ENCODE results near the gene CACNA2D4.
"Not testable (repeated sequence)": the region's sequence is repeated elsewhere in the genome, so short reads cannot be mapped to it uniquely, and the experiment has no call there.

Gene CACNA2D4, protein sequence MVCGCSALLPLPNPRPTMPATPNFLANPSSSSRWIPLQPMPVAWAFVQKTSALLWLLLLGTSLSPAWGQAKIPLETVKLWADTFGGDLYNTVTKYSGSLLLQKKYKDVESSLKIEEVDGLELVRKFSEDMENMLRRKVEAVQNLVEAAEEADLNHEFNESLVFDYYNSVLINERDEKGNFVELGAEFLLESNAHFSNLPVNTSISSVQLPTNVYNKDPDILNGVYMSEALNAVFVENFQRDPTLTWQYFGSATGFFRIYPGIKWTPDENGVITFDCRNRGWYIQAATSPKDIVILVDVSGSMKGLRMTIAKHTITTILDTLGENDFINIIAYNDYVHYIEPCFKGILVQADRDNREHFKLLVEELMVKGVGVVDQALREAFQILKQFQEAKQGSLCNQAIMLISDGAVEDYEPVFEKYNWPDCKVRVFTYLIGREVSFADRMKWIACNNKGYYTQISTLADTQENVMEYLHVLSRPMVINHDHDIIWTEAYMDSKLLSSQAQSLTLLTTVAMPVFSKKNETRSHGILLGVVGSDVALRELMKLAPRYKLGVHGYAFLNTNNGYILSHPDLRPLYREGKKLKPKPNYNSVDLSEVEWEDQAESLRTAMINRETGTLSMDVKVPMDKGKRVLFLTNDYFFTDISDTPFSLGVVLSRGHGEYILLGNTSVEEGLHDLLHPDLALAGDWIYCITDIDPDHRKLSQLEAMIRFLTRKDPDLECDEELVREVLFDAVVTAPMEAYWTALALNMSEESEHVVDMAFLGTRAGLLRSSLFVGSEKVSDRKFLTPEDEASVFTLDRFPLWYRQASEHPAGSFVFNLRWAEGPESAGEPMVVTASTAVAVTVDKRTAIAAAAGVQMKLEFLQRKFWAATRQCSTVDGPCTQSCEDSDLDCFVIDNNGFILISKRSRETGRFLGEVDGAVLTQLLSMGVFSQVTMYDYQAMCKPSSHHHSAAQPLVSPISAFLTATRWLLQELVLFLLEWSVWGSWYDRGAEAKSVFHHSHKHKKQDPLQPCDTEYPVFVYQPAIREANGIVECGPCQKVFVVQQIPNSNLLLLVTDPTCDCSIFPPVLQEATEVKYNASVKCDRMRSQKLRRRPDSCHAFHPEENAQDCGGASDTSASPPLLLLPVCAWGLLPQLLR

DNA sequence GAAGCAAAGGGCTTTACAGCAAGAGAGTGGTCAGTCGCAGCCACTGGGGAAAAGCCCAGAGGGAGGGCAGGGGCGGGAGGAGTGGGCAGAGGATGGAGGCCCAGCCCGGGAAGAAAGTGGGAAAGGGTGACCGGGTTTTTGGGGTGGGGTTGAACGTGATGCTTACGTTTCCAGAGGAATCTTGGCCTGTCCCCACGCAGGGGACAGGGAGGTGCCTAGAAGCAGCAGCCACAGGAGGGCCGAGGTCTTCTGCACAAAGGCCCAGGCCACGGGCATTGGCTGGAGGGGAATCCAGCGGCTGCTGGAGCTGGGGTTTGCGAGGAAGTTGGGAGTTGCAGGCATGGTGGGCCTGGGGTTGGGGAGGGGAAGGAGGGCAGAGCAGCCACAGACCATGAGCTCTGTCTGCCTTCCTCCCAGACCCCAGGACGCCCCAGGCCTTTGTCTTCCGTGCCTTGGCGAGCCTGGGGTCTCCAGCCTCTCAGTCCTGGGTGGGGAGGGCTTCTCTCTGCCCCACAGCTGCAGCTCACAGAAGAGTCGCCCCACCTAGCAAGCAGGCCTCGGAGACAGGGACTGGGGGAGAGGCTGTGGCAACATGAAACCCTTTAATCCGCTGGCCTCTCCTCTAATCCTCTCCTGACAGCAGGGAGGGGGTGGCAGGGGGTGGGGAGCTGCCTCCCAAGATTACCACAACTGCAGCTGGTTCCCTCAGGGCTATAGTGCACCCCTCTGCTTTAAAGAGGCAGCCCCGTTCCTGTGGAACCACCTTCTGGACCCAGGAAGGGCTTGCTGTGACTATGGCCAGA lies at the start of gene CACNA2D4:
Gene CACNA2D4 (minus strand): TSS at position 572 of the 803 bp plus-strand sequence. CDS start 179 bp downstream, at position 393.
- no peak for DNase-seq

DNA sequence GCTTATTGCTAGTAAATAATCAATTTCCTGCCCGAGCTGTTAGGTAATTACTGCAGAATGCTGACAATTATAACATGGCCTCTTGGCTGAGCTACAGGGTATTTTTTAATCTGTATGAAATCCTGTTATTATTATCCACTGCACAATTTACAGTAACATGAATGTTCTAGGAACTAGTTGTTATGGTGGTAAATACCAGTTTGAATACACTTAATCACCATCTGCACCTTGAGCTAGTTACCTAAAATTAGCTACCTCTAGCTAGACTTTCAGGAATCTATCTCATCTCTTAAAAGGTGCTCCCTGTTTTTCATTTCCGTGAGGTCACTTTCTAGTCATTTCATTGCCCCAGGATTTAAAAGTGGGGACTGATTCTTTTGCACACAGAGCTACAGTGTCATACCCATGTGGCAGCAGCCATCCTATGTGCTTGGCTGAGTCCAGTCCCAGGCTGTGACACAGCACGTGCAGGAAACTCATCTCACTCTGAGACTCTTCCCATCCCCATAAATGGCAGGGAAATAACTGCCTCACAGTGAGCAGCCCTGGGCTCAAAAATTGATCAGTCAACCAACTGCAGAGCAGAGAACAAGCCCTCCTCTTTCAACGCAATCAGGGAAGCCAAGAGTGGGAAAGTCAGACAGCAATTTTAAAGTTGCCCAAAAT lies 48.2 kb upstream of the CACNA2D4 start:
- no peak for DNase-seq

DNA sequence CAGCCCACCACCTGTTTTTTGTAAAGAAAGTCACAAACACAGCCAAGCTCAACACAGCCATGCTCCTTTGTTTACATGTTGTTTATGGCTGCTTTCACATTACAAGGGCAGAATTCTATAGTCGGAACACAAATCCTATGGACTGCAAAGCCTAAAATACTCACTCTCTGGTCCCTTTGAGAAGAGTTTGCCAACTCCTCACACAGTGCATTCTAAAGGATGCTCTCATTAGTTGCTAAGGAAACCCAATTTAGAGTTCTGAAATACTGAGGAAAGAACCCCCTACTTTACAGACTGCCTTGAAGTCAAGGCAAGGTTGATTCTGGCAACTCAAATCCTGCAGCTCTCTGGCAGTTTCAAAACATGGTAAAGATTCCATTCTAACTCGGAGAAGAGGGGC lies 47.5 kb upstream of the CACNA2D4 start:
- no peak for DNase-seq

DNA sequence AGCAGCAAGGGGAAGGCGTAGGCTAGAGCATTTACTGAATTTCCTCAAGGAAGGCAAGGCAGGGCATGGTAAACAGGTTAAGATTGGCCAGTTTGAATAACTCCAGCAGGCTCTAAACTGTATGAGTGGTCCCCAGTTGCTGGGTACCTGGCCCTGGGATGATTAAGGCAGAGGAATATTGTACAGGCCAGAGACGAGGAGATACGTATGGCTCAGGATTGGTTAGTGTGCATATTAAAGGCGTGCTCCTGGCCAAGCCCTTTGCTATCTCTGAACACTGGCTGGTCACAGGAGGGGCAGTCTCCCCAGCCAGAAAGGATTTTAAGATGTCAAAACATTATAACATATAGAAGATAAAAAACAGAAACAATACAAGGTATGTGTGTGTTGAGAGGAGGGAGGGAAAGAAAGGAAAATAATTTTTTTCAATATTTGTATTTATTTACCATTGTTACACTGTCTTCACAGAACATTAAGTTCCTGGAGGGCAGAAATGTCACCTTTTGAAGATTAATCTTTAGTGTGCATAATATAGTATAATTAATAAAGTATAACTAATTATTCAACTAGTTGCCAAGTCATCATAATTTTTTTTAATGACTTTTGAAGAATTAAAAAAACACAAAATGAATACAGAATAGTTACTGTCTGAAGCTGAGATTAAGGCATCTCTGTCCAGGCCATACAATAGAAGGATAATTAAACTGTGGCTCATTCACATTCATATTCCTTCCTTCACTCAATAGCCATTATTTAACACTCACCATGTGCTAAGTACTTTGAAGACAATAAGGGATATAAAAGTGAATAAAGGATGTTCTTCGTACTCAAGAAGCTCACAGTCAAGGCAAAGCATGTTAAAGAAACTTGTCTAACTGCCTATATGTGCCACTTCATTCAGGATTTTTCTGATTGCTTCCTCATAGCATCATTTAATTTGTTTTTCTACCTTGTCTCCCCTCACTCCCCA lies 43.9 kb upstream of the CACNA2D4 start:
- no peak for DNase-seq

DNA sequence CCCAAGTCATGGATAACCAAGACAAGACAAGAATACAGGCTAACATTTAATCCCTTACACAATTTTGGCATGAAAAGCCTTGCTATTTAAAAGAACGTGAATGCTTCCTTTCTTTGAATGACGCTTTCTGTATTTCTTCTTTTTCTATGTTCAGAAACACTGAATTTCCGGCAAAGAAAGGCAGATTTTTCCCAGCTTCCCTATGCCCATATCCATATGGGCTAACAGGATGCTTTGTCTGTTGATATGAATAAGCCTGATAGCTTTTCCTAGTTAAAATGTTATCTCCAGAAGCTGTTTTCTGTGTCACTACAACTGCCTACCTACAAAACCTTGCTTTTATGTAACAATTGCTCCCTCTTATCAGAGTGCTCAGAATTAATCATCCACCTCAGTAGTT lies 38.3 kb upstream of the CACNA2D4 start:
- DNase-seq, result no peak

DNA sequence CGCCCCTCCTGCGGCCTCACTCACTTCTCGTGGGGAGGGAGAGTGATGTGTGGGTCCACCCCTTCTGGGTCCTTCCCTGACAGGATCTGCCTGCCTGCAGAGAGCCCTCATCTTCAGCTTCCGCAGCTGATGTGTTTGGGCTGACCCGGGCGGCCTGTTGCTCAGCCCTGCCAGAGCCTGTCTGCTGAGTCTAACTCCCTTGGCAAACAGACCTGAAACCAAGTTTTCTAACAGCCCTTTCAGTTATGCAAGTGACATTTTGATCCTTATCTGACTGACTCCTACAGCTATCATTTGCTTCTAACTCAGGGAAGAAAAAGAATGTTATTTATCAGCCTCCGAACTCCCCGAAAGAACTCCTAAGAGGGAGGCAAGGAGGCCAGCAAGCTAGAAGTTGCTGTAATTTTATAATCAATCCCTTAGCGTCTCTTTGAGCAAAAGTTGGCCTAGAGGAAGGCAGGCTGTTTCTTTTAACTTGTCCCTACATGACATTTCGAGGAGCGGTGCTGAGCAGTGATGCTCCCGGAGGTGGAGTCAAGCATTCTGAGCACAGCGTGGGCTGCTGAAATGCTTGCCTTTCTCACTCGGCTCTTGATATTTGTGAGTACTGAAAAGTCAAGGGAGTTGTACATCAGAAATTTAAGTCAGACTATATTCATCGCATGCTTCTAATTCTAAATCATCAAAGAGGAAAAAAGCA lies 31.5 kb upstream of the CACNA2D4 start:
- no peak for DNase-seq

DNA sequence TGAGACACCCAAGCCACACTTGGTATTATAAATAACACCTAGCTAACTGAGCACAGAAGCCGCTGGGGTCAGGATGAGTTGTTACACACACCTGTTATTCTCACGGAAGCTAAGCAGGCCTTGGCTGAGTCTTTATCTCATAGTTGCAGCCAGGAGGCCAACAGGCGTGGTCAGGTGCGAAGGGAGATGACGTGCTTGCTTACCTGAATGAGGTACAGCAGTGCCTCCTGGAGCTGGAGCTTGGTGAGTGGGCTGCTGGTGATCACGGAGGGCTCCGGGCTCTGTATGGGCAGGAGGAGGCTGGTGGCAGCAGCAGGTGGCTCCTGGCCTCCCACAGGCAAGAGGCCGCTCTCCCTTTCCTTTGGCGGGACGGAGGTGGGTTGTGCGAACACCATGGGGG lies 30.4 kb upstream of the CACNA2D4 start:
- DNase-seq, result no peak

DNA sequence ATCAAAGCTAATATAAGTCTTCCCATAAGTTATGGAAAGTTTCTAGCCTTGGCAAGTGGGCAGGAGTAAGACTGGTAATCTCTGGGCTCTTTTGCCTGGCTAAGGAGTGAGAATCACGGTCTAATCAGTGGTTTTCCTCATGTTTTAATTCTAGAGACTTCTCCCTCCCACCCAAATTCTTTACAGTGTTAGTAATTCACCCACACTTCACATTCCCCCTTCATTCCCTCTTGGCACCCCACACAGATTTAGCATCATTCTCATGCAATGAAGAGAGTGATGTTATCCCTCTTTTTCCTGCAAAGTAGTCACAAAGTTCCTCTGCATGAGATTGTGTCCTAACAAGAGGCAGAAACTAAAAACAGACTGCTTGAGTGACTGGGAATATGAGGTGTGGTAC lies 28.6 kb upstream of the CACNA2D4 start:
- no peak for DNase-seq

DNA sequence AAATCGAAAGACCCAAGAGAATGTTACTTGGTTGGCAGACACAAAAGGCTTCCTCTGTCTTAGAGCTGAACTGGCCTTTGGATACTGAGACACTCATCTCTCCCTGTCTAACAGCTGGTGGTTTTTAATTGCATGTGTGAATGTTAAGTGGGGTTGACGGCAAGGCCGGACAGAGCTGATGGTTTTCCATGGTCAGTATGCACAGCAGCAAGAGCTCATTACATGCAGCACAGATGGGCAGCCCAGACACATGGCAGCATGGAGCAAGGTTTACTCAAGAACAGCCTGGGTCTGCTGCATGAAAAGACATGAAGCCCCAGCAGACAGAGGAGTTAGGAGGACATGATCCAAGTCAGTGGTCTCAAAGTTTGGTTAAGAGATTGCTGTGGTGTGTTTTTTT lies 27.8 kb upstream of the CACNA2D4 start:
- no peak for DNase-seq

DNA sequence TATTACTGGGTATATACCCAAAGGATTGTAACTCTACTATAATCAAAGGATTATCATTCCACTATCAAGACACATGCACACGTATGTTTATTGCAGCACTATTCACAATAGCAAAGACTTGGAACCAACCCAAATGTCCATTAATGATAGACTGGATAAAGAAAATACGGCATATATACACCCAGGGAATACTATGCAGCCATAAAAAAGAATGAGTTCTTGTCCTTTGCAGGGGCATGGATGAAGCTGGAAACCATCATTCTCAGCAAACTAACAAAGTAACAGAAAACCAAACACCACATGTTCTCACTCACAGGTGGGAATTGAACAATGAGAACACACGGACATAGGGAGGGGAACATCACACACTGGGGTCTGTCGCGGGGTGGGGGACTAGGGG lies 27.1 kb upstream of the CACNA2D4 start:
- DNase-seq, result not testable (repeated sequence)

DNA sequence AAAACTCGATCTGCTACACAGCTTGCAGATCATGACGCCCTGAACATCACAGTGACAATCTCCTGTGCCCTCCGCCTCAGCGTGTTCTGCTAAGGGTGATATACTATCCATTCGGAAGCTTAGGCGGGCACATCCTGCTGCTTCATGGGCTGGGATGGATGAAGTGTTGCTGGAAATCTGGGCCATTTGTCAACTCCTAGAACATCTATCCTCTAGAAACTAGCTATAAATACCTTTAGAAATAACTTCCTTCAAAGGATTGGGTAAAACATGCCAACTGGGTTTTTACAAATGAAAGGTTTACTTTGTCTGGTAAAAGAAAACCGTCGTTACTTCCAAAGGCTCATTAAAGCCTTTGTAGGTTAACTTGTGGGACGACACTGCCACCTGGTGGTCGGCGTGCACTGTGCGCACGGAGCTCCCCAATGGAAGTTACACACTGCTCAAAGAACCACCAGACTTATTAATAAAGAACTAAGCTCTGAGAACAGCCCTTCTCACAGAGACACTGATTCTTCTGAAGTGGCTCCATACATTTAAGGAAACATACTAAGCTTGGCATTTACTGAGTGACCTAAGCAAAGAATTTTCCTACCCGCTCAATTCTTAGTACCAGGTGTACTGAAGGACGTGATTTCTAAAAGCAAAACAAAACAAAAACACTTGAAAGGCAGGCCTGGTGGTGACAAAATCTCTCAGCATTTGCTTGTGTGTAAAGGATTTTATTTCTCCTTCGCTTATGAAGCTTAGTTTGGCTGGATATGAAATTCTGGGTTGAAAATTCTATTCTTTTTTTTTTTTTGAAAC lies 21.6 kb upstream of the CACNA2D4 start:
- DNase-seq, result peak; percentile 89

DNA sequence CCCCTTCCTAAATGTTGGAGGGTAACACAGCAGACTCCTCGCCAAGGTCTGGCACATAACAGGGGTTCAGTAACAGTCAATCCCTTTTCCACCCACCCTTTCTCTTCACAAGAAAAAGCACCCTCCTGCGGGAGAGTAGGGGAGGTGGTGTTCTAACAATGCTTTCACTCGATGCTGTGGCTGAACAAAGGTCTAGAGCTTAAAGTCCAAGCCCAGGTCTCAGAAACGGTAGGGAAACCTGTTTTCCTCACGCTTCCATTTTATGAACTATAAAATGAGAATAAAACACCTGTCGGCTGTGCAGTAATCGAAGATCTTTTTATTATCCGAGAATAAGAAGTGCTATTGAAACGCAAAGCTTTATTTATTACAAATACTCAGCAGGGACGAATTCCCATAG lies 20.9 kb upstream of the CACNA2D4 start:
- DNase-seq, result no peak

DNA sequence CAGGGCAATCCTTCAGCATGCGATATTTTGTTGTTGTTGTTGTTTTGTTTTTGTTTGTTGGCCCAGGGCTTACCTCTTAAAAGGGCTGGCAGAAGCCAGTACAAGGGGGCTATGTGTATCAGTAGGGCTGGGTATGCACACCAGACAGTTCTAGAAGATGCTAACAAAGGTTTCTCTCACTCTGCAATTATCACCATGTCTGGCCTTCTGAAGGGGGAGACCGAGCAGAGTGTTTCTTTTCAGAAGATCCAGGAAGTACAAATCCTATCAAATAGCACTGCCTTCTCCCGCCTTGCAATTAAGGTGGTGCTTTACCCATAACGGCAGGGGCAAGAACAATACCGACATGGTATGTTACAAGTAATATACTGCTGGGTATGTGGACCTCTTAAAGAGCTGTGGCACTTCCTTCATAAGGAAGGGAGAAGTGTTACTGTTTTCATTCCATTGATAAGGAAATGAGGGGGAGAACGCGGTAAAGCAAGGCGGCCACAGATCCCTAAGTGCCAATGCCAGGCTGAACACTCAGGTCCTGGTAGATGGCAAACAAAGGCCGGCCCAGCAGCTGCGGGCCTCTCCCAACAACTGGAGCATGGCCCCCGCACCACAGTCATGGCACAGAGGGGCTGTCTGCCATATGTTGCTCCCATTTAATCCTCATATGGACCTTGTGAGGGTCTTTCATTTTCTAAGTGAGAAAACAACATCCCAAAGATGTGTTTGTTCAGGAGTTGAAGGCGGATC lies 19.2 kb upstream of the CACNA2D4 start:
- no peak for DNase-seq

DNA sequence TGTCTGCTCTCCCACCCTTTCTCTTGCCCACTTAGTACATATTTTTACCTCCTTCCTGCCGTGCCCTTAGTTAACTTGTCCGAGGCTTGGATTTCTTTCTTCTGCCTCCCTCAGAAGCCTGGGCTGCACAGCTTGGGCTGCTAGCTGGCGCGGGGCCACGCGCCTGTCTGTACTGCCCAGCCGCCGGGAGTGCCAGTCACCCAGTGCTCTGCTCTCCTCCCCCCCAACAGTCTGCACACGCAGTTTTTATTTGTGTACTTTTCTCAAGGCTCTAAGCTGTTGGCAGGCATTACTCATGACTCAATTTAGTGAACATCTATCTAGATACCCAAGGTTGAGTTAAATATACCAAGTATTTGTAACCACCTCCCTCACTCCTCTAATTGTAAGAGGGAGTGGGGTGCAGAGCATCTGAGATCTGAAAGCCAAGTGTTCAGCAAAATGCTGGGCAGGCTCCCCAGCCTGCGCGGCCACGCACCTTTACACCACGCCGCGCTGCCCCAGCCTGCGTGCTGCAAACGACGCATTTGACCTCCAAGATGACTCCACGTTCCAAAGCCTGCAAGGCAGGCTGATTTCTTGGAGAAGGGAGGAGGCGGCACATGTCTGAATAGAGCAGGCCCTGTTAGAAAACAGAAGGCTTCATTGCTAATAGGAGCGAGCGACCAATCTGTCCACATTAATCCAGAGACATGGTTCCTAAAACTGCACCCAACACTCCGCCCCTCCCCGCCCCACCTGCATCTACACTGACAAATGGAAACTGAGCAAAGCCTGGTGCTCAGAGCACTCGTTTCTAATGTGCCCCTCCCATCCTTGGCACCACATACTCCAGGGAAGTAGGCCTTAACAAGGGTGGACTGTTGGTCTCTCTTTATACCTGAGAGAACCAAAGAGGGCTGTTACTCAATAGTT lies 18.2 kb upstream of the CACNA2D4 start:
- DNase-seq, result no peak

DNA sequence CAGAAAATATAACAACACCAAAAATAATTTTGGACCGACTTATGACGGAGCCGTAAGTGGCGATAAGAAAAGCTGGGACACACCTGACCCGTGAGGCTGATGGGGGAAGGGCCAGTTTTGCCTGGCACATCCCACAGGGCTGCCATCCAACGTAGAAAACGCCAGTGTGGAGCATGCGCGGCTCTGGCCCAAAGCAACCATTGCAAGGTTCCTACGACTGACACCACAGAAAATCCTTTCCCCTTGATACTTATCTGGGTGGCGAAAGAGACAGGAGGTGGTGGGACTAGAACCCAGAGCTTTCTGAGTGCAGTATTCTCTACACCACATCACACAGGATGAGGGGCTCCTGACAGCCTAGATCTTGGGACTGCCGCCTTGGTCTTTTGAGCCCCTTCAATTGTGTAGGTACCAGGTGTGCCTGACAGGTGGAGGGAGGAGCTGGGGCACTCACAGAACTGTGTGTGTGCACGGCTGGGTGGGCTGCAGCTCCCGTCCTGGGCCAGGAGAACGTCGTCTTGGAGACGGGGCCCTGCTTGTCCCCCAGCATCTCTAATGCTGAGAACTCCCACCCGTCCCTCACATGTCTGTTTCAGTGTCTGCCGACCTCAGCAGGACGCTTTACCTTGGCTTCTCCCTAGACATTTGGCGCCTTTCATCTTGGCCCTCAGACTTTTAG lies 17.4 kb upstream of the CACNA2D4 start:
- DNase-seq, result no peak

DNA sequence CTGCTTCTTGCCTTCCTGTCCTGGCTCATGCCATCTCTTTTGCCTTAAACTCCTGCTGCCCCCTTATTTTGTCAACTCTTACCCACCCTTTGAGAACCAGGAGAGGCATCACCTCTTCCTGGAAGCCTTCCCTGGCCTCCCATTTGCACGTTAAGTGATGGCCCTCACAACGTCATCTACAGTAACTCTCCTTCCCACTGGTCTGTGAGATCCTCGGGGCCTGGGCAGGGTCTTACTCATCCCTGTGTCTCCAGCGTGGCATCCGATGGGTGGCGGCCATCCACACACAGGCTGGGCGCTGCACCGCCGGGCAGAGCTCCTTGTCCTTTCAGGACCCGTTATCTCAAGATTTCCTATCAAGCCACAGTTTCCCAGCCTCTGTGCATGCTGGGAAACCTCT lies 16.8 kb upstream of the CACNA2D4 start:
- no peak for DNase-seq

DNA sequence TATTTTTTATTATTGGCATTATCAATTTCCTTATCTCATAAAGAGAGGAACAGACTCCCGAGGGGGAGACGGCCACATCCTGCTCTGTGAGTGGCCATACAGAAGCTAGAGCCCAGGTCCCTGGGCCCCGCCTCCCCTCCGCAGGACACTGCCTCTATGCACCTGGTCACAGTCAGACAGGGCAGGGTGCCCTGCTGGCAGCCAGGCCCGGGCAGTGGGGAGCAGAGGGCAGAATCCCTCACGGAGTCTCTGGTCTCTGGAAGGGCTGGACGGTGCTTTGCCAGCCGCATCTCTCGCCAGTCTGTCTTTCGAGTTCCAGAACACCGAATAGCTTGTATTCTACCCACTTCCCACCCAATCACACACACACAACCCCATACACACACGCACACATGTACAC lies 16.4 kb upstream of the CACNA2D4 start:
- no peak for DNase-seq

All from CD4-positive, alpha-beta T cell treated with Interleukin-12 subunit alpha and Interleukin-12 subunit beta, for 1 hour (primary cell).